Stimulated activated CD4-positive, alpha-beta T cell treated with anti-CD3 and anti-CD28 coated beads, Interleukin-4, amount 100 ng/mL, for 48 hours (primary cell): ENCODE data around the gene TTC19.

Source experiments
- DNase-seq, 2 donors: peaks; one replicate each; pipeline ENCODE4 v3.0.0-alpha.2; 2020; ENCODE audit warnings: low read depth in 2 of 2

Gene TTC19

GRCh38 chr17:15999141-15999973, at the start of gene TTC19, which contains the start of gene ZSWIM7:
TTC19 (plus strand) TSS chr17:15999824; CDS start chr17:15999849, 25 bp downstream.
ZSWIM7 (minus strand) TSS chr17:15999704; CDS start chr17:15999594, 110 bp downstream.
- peak; percentile 89 to 92 for DNase-seq

GRCh38 chr17:15951368-15952047, 48.1 kb upstream of the TTC19 start:
- no peak for DNase-seq

GRCh38 chr17:15952048-15952532, 47.5 kb upstream of the TTC19 start:
- no peak for DNase-seq

GRCh38 chr17:15952916-15953790, 46.5 kb upstream of the TTC19 start:
- DNase-seq = no peak

- no peak for DNase-seq
These were observed 45.4 kb upstream of the TTC19 start for GRCh38 chr17:15954222-15954621.

- no peak for DNase-seq
These were observed 43.7 kb upstream of the TTC19 start for GRCh38 chr17:15955793-15956541.

GRCh38 chr17:15957206-15957605, 42.4 kb upstream of the TTC19 start:
- peak; percentile 18 to 39 for DNase-seq

- DNase-seq = no peak
These were observed 41.9 kb upstream of the TTC19 start for GRCh38 chr17:15957608-15958307.

- no peak for DNase-seq
These were observed 41.2 kb upstream of the TTC19 start for GRCh38 chr17:15958484-15958854.

GRCh38 chr17:15963670-15964110, 35.9 kb upstream of the TTC19 start:
- DNase-seq = no peak

- no peak for DNase-seq
These were observed 34.1 kb upstream of the TTC19 start for GRCh38 chr17:15965528-15965927.

- DNase-seq = no peak
These were observed 33.3 kb upstream of the TTC19 start for GRCh38 chr17:15966183-15966878.

GRCh38 chr17:15966879-15967248, 32.8 kb upstream of the TTC19 start:
- DNase-seq = no peak

GRCh38 chr17:15967706-15968399, 31.8 kb upstream of the TTC19 start:
- DNase-seq = no peak

- no peak for DNase-seq
These were observed 30.2 kb upstream of the TTC19 start for GRCh38 chr17:15969463-15969862.

- DNase-seq = no peak
These were observed 29.1 kb upstream of the TTC19 start for GRCh38 chr17:15970500-15970899.

- no peak for DNase-seq
These were observed 28.4 kb upstream of the TTC19 start for GRCh38 chr17:15971098-15971678.

GRCh38 chr17:15971882-15972281, 27.7 kb upstream of the TTC19 start:
- DNase-seq = no peak

- DNase-seq = no peak
These were observed 27.1 kb upstream of the TTC19 start for GRCh38 chr17:15972497-15972951.
